GM23248 (cell line): ENCODE results near the gene CSN1S1. TPM values are rescaled to one million over a fixed set of nuclear protein-coding genes. Genes with fewer than 3 reads are reported as not detected.

ENCODE experiments used
- DNase-seq: peaks from one replicate; pipeline ENCODE4 v3.0.0-alpha.2; 2015
- H2AFZ ChIP-seq: fragments of 200-600 bp; sonication (generic); 2 replicates; pipeline ENCODE4 v1.6.1; 2016; ENCODE audit warnings: antibody characterized with exemption
- H3F3A ChIP-seq: fragments of 200-600 bp; sonication (generic); 2 replicates; pipeline ENCODE4 v1.6.1; 2016; ENCODE audit warnings: mild to moderate bottlenecking, antibody characterized with exemption, mixed run types; ENCODE audit not compliant: insufficient read depth
- H3K27ac ChIP-seq: fragments of 200-600 bp; sonication (generic); 2 replicates; pipeline ENCODE4 v1.5.1; 2016; ENCODE audit warnings: mild to moderate bottlenecking
- H3K27me3 ChIP-seq: fragments of 200-600 bp; sonication (generic); replicated peaks from 2 replicates; pipeline ENCODE4 v1.6.1; 2016; ENCODE audit warnings: mild to moderate bottlenecking; ENCODE audit not compliant: insufficient read depth
- H3K36me3 ChIP-seq: fragments of 200-600 bp; sonication (generic); 2 replicates; pipeline ENCODE4 v1.6.1; 2016; ENCODE audit warnings: low read depth, mild to moderate bottlenecking
- H3K4me1 ChIP-seq: fragments of 200-600 bp; sonication (generic); 2 replicates; pipeline ENCODE4 v1.6.1; 2016; ENCODE audit warnings: mild to moderate bottlenecking; ENCODE audit not compliant: insufficient read depth
- H3K4me2 ChIP-seq: fragments of 200-600 bp; sonication (generic); one replicate; pipeline ENCODE4 v1.6.1; 2016; ENCODE audit warnings: mild to moderate bottlenecking; ENCODE audit not compliant: unreplicated experiment
- H3K4me3 ChIP-seq: fragments of 200-600 bp; sonication (generic); 2 replicates; pipeline ENCODE4 v1.5.1; 2016; ENCODE audit warnings: mild to moderate bottlenecking
- H3K79me2 ChIP-seq: fragments of 200-600 bp; sonication (generic); 2 replicates; pipeline ENCODE4 v1.6.1; 2016; ENCODE audit warnings: mild to moderate bottlenecking; ENCODE audit not compliant: insufficient read depth
- H3K9ac ChIP-seq: fragments of 200-600 bp; sonication (generic); 2 replicates; pipeline ENCODE4 v1.6.1; 2016; ENCODE audit warnings: mild to moderate bottlenecking
- H3K9me2 ChIP-seq: fragments of 200-600 bp; sonication (generic); 2 replicates; pipeline ENCODE4 v1.6.1; 2016; ENCODE audit warnings: mixed run types, mild to moderate bottlenecking, moderate library complexity; ENCODE audit not compliant: insufficient read depth
- H3K9me3 ChIP-seq: fragments of 200-600 bp; sonication (generic); one replicate; pipeline ENCODE4 v1.6.1; 2017; ENCODE audit warnings: low read depth
- H4K20me1 ChIP-seq: fragments of 200-600 bp; sonication (generic); 2 replicates; pipeline ENCODE4 v1.6.0; 2016; ENCODE audit not compliant: insufficient read depth
- EZH2 ChIP-seq: fragments of 200-600 bp; sonication (generic); IDR thresholded peaks from 2 replicates; pipeline ENCODE4 v1.6.1; 2018; ENCODE audit warnings: antibody characterized with exemption, mild to moderate bottlenecking; ENCODE audit not compliant: insufficient read depth, poor library complexity, severe bottlenecking
- EZH2phosphoT487 ChIP-seq: fragments of 200-600 bp; sonication (generic); IDR thresholded peaks from 2 replicates; pipeline ENCODE4 v1.6.1; 2018; ENCODE audit warnings: antibody characterized with exemption, moderate library complexity, mild to moderate bottlenecking, low read depth; ENCODE audit not compliant: insufficient read depth
- WGBS, 2 experiments: methylation state at CpG; one replicate each; pipeline ENCODE4 v1.1.6; 2015 to 2017; ENCODE audit warnings: low lambda C conversion rate in 2 of 2, low coverage in 1 of 2; ENCODE audit errors: missing lambda C conversion rate in 2 of 2; 5-methylcytosine and 5-hydroxymethylcytosine counted together
- in situ Hi-C: fragments of 300-500 bp; cut with MboI; formaldehyde crosslinking; loops from 2 replicates; pipeline ENCODE4 v1.15.0; 2020
- polyA plus RNA-seq: library from polyadenylated mRNA; unstranded; fragments of >200 nt; fragmentation: Nextera tagmentation; extraction: Ambion mirVana; gene quantifications from 2 replicates; pipeline ENCODE4 v1.2.1, GENCODE V29; 2016
- total RNA-seq: library from RNA; depleted of rRNA; stranded (reverse); fragments of >200 nt; shearing (Covaris generic); gene quantifications from 2 replicates; pipeline ENCODE4 v1.2.3, GENCODE V29; 2014; rRNA removed

The CSN1S1 gene, protein sequence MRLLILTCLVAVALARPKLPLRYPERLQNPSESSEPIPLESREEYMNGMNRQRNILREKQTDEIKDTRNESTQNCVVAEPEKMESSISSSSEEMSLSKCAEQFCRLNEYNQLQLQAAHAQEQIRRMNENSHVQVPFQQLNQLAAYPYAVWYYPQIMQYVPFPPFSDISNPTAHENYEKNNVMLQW
- total RNA-seq: not detected in 2 replicates
- polyA plus RNA-seq: not detected in 2 replicates

DNA sequence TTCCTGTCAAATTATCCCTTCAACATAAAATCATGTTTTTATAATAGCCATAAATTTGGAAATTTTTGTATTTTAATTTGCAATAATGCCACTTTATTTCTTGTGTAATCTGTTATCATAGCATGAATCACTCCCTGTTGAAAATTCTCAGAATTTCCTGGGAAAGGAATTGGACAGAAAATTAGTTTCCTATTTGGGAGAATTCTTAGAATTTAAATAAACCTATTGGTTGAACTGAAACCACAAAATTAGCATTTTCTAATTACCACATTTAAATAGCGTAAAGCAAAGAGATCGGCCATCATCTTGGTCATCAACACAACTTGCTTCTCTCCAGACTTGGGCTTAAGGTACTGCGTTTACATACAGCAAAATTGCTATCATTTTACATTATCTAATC, at the start of gene CSN1S1:
TSS of gene CSN1S1 (plus strand) at position 301 of the 400 bp plus-strand sequence. CDS start 1,488 bp downstream, outside the sequence.
- WGBS, 2 experiments: 77 to 90% methylated on average over 3 of the region's 3 CpGs
- H3K4me2 ChIP-seq: no peak within 1 kb of the TSS
- H4K20me1 ChIP-seq: no peaks in the 10 kb centered on the region

DNA sequence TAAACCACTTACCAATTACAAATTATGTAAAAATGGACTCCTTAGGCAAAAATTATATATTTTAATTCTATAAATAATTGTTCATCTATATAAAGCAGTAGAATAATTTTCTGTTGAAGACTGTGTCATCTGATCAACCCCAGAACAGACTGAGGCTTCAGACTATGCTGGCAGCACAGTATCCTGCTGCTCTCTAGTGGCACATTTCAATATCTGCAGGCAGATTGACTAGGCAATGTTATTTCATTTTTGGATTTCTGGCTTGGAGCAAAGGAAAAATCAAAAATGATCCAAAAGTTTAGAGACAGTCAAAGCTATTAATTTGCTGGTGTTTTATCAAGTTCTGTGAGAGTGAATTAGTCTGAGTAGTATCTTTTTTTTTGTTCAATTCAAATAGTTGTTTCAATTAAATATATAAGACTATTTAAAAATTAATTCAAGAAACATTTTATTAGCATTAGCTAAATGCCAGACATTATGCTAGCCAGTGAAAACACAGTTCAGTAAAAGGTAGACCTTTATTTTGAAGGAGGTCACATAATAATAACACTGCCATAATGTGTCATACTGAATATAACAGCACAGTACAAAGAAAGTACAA, 49.6 kb upstream of the CSN1S1 start:
- Histone ChIP-seq H3K9me2 (no peaks in the 10 kb centered on the region), H3K27ac (no peak overlapping the region), H3K27me3 (no peaks in the 10 kb centered on the region), H3K4me2 (no peak overlapping the region), H3K9me3 (no peaks in the 10 kb centered on the region), H2AFZ (no peak overlapping the region), H3K4me3 (no peak overlapping the region), H3K4me1 (no peaks in the 10 kb centered on the region), H3K9ac (no peak overlapping the region), H4K20me1 (no peaks in the 10 kb centered on the region), H3K79me2 (no peaks in the 10 kb centered on the region), H3F3A (no peaks in the 10 kb centered on the region), H3K36me3 (no peaks in the 10 kb centered on the region)
- no peak for TF ChIP-seq EZH2phosphoT487
- no peak for TF ChIP-seq EZH2
- in situ Hi-C loops: loop anchor here (5.0 kb wide), 1 partner anchor 189 kb away; no protein-coding TSS in a partner anchor
- peak; percentile 77 for DNase-seq

More for the DNA sequence above, at the start of gene CSN1S1:
- Histone ChIP-seq H2AFZ (no peak within 1 kb of the TSS), H3K9me2 (no peaks in the 10 kb centered on the region), H3K79me2 (no peaks in the 10 kb centered on the region), H3K36me3 (no peaks in the 10 kb centered on the region), H3K4me3 (no peak within 1 kb of the TSS), H3F3A (no peaks in the 10 kb centered on the region), H3K9me3 (no peaks in the 10 kb centered on the region), H3K27ac (no peak within 1 kb of the TSS), H3K9ac (no peak within 1 kb of the TSS), H3K4me1 (no peaks in the 10 kb centered on the region), H3K27me3 (no peaks in the 10 kb centered on the region)
- in situ Hi-C loops: no loop called here
- DNase-seq: no peak
- TF ChIP-seq EZH2phosphoT487: no peak
- TF ChIP-seq EZH2: no peak

DNA sequence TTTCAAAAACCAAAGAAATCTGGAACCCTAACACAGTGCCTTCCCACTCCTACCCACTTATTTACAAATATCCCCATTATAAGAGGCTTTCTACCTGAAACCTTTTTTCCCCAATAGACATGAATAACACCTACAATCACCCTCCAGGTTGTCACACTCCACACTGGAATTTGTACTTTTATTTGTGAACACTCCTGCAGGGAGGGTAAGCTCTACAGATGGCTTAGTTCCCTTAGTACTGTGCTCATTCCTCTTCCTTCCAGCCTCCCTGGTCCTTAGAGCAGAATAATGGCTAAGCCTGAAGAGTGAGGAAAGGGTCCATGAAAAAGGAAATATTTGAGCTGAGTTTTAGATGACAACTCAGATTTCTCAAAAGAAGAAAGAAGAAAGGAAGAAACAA, 48.7 kb upstream of the CSN1S1 start:
- H2AFZ ChIP-seq: no peak overlapping the region
- H3K4me1 ChIP-seq: no peaks in the 10 kb centered on the region
- H3K36me3 ChIP-seq: no peaks in the 10 kb centered on the region
- H3K4me3 ChIP-seq: no peak overlapping the region
- no peak overlapping the region for H3K4me2 ChIP-seq
- in situ Hi-C loops: loop anchor here (5.0 kb wide), 1 partner anchor 190 kb away; no protein-coding TSS in a partner anchor
- H3K79me2 ChIP-seq: no peaks in the 10 kb centered on the region
- no peaks in the 10 kb centered on the region for H3K9me2 ChIP-seq
- H3F3A ChIP-seq: no peaks in the 10 kb centered on the region
- H3K9ac ChIP-seq: no peak overlapping the region
- TF ChIP-seq EZH2phosphoT487: no peak
- no peak for TF ChIP-seq EZH2
- H3K9me3 ChIP-seq: no peaks in the 10 kb centered on the region
- H3K27ac ChIP-seq: no peak overlapping the region
- no peak for DNase-seq
- no peaks in the 10 kb centered on the region for H4K20me1 ChIP-seq
- H3K27me3 ChIP-seq: no peaks in the 10 kb centered on the region

DNA sequence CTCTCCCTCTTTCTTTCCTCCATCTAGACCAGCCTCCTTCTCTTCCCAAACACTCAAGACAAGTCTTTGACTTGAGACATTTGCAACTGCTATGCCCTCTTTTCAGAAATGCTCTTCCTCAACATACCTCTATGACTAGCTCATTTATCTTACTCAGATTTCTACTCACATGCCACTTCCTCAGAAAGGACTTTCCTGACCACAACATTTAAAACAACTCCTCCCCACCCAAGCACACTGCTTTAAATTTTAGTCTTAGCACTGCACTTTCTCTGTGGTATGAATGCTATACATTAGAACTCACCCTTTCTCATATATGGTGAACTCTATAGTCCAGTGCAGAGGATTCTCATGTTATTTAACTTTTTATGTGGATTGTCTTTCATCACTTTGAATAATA, 42.5 kb upstream of the CSN1S1 start:
- Histone ChIP-seq H2AFZ (no peak overlapping the region), H4K20me1 (no peaks in the 10 kb centered on the region), H3K9me3 (no peaks in the 10 kb centered on the region), H3K79me2 (no peaks in the 10 kb centered on the region), H3K9ac (no peak overlapping the region), H3K9me2 (no peaks in the 10 kb centered on the region), H3K4me3 (no peak overlapping the region), H3K27ac (no peak overlapping the region), H3F3A (no peaks in the 10 kb centered on the region), H3K36me3 (no peaks in the 10 kb centered on the region), H3K27me3 (no peaks in the 10 kb centered on the region), H3K4me1 (no peaks in the 10 kb centered on the region), H3K4me2 (no peak overlapping the region)
- no peak for DNase-seq
- in situ Hi-C loops: no loop called here
- TF ChIP-seq EZH2phosphoT487: no peak
- no peak for TF ChIP-seq EZH2
